ENCODE results near the gene ACP4.
A peak's percentile ranks its signal among the peaks of the same experiment; 100 is the strongest.

DNA sequence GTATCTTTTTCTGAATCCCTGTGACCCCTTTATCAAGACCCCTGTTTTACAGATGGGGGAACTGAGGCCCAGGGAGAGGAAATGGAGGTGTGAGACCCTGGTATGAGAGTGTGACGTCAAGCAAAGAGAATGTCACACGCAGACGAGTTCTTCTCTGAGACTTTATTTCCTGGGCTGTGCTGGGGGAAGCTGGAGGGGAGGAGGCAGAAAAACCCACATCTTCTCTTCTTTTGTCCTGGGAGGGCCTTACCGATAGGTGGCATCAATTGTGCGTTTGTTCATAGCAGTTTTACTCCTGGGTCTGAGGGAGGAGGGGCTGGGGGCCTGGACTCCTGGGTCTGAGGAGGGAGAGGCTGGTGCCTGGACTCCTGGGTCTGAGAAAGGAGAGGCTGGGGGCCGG lies 48.0 kb downstream of the ACP4 start:
- TF ChIP-seq, protein P1, sequence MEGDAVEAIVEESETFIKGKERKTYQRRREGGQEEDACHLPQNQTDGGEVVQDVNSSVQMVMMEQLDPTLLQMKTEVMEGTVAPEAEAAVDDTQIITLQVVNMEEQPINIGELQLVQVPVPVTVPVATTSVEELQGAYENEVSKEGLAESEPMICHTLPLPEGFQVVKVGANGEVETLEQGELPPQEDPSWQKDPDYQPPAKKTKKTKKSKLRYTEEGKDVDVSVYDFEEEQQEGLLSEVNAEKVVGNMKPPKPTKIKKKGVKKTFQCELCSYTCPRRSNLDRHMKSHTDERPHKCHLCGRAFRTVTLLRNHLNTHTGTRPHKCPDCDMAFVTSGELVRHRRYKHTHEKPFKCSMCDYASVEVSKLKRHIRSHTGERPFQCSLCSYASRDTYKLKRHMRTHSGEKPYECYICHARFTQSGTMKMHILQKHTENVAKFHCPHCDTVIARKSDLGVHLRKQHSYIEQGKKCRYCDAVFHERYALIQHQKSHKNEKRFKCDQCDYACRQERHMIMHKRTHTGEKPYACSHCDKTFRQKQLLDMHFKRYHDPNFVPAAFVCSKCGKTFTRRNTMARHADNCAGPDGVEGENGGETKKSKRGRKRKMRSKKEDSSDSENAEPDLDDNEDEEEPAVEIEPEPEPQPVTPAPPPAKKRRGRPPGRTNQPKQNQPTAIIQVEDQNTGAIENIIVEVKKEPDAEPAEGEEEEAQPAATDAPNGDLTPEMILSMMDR (optimal IDR thresholded peaks at IDR 0.05 in 1 of 3, IDR thresholded peaks at IDR 0.05 in 1 of 3, conservative IDR thresholded peaks at IDR 0.05 in 1 of 3; ENCODE audit: extremely low read depth in 1 of 3, insufficient read depth in 2 of 3, low read length in 3 of 3) = peak in 1 of 3 experiments; percentile 23
- TF ChIP-seq EZH2 (IDR thresholded peaks at IDR 0.05; ENCODE audit: low read length) = no peak

Measured in keratinocyte (primary cell).